CD4-positive, alpha-beta memory T cell (primary cell): ENCODE data around the gene EPHA7. TPM values are rescaled to one million over a fixed set of nuclear protein-coding genes. Genes with fewer than 3 reads are reported as not detected.

Experiments
- CTCF ChIA-PET: fragments of 350-600 bp; sonication (Branson Sonifier 250); formaldehyde crosslinking; loops from one replicate; lab custom pipeline; 2021; ENCODE audit warnings: inconsistent platforms; ENCODE audit not compliant: partially characterized antibody; lab: Charles Lee
- POLR2A ChIA-PET: fragments of 350-600 bp; sonication (Branson Sonifier 250); formaldehyde crosslinking; loops from one replicate; lab custom pipeline; 2021; ENCODE audit not compliant: partially characterized antibody; lab: Charles Lee
- DNase-seq, 5 donors: peaks; one replicate each; pipeline versions ENCODE4 v3.0.0 to v3.0.0-alpha.2; 2020 to 2022; ENCODE audit warnings: mixed read lengths in 1 of 5
- H3K27ac ChIP-seq: one replicate; pipeline ENCODE4 v1.7.0; 2013; ENCODE audit warnings: low read depth, low read length
- H3K27me3 ChIP-seq: 2 replicates; pipeline ENCODE4 v1.7.0; 2013; ENCODE audit warnings: mild to moderate bottlenecking, low read length, moderate library complexity; ENCODE audit not compliant: insufficient read depth
- H3K36me3 ChIP-seq: 2 replicates; pipeline ENCODE4 v1.7.0; 2013; ENCODE audit warnings: mild to moderate bottlenecking, low read length, moderate library complexity; ENCODE audit not compliant: insufficient read depth
- H3K4me1 ChIP-seq: 2 replicates; pipeline ENCODE4 v1.7.0; 2013; ENCODE audit warnings: mild to moderate bottlenecking, low read length, moderate library complexity; ENCODE audit not compliant: insufficient read depth
- H3K4me3 ChIP-seq, 2 donors: one replicate each; pipeline ENCODE4 v1.7.0; 2013; ENCODE audit warnings: low read length in 2 of 2, mild to moderate bottlenecking in 1 of 2
- H3K9me3 ChIP-seq, 2 donors: one replicate each; pipeline ENCODE4 v1.7.0; 2013; ENCODE audit warnings: low read length in 2 of 2, control low read depth in 1 of 2; ENCODE audit not compliant: control insufficient read depth in 1 of 2
- H3K27ac Mint-ChIP-seq, 7 donors: one replicate each; pipeline ENCODE4 v1.8.0; 2020 to 2021; ENCODE audit warnings: mixed read lengths in 7 of 7, mild to moderate bottlenecking in 6 of 7, inconsistent platforms in 3 of 7, moderate library complexity in 3 of 7
- H3K27me3 Mint-ChIP-seq, 2 donors: one replicate each; pipeline ENCODE4 v1.8.0; 2020 to 2021; ENCODE audit warnings: mixed read lengths in 2 of 2
- H3K36me3 Mint-ChIP-seq, 2 donors: one replicate each; pipeline ENCODE4 v1.8.0; 2020 to 2021; ENCODE audit warnings: mixed read lengths in 2 of 2, inconsistent platforms in 1 of 2, mild to moderate bottlenecking in 1 of 2
- H3K4me1 Mint-ChIP-seq, 4 donors: one replicate each; pipeline ENCODE4 v1.8.0; 2020 to 2021; ENCODE audit warnings: mixed read lengths in 4 of 4, mild to moderate bottlenecking in 1 of 4
- H3K4me3 Mint-ChIP-seq, 8 donors: one replicate each; pipeline ENCODE4 v1.8.0; 2020 to 2021; ENCODE audit warnings: mixed read lengths in 8 of 8, mild to moderate bottlenecking in 7 of 8, moderate library complexity in 6 of 8, inconsistent platforms in 3 of 8
- H3K9me3 Mint-ChIP-seq, 8 donors: one replicate each; pipeline ENCODE4 v1.8.0; 2020 to 2021; ENCODE audit warnings: mixed read lengths in 8 of 8, mild to moderate bottlenecking in 5 of 8, inconsistent platforms in 3 of 8, moderate library complexity in 1 of 8
- intact Hi-C: fragments of 100-400 bp; cut with micrococcal nuclease; formaldehyde crosslinking; loops from one replicate; pipeline ENCODE4 v1.15.1; 2023
- polyA plus RNA-seq, 2 donors: library from polyadenylated mRNA; unstranded; fragments of 300-500 nt; fragmentation: Illumina TruSeq; gene quantifications; one replicate each; pipeline ENCODE4 v1.2.3, GENCODE V29; 2021
- total RNA-seq, 2 experiments: library from RNA; stranded (reverse); gene quantifications; one replicate each; pipeline ENCODE4 v1.2.3, GENCODE V29; 2021

The EPHA7 gene
- total and polyA plus RNA-seq, 4 experiments from 2014 or later, result not detected

DNA sequence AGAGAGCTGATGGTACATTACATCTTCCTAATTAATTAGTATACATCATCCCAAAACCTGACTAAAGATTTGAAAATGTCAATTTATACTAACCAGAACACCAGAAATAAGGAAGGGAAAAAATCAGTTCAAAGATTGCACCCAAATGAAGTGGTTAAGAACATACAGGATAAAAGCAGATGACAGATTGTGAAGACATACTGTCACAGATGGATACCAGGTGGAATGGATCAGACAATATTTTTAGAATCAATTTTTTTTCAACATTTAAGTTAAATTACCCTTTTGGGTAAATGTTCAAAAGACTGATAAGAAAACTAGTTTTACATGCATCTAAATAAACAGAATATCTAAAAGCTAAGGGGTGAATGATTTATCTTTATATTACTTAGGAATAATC lies 47.6 kb downstream of the EPHA7 start:
- Mint-ChIP-seq H3K4me3 (no peak overlapping the region), H3K27me3 (no peaks in the 10 kb centered on the region), H3K36me3 (no peaks in the 10 kb centered on the region), H3K4me1 (no peaks in the 10 kb centered on the region), H3K9me3 (peaks cover 0 to 4% (median 0%) of the 10 kb centered on the region in 8 donors), H3K27ac (no peak overlapping the region)
- Histone ChIP-seq H3K4me1 (no peaks in the 10 kb centered on the region), H3K4me3 (no peak overlapping the region), H3K9me3 (no peaks in the 10 kb centered on the region), H3K27me3 (no peaks in the 10 kb centered on the region), H3K36me3 (no peaks in the 10 kb centered on the region), H3K27ac (no peak overlapping the region)
- POLR2A ChIA-PET, result no interaction called here
- intact Hi-C loops, result no loop called here
- DNase-seq, result no peak
- CTCF ChIA-PET, result no interaction called here

DNA sequence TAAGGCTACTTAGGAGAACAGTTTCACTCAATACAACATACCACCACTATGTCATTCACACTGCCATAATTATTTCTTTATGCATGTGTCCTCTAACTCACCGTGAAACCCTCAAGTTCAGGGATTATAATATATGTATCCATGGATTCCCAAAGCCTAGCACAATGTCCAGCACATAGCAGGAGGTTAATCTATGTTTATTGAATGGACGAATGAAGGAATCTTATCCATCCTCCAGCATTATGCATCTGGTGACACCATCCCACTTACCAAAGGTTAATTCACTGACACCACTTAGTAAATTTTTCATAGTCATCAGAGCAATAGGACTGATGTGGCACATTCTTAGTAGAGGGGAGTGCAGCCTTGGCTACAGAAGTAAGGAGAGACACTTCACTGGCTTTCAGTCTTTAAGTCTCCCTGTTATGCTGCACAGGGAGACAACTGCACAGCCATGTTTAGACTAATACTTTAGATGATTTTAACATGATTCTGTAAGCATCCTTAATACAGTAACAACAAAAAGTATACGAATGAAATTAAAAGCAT lies 49.7 kb downstream of the EPHA7 start:
- Mint-ChIP-seq H3K4me1 (no peaks in the 10 kb centered on the region), H3K9me3 (peaks cover 0 to 4% (median 0%) of the 10 kb centered on the region in 8 donors), H3K27me3 (no peaks in the 10 kb centered on the region), H3K27ac (no peak overlapping the region), H3K36me3 (no peaks in the 10 kb centered on the region), H3K4me3 (no peak overlapping the region)
- Histone ChIP-seq H3K36me3 (no peaks in the 10 kb centered on the region), H3K27ac (no peak overlapping the region), H3K9me3 (no peaks in the 10 kb centered on the region), H3K27me3 (no peaks in the 10 kb centered on the region), H3K4me3 (no peak overlapping the region), H3K4me1 (no peaks in the 10 kb centered on the region)
- DNase-seq, result no peak
- ChIA-PET POLR2A (no interaction called here), CTCF (no interaction called here)
- intact Hi-C loops, result no loop called here

DNA sequence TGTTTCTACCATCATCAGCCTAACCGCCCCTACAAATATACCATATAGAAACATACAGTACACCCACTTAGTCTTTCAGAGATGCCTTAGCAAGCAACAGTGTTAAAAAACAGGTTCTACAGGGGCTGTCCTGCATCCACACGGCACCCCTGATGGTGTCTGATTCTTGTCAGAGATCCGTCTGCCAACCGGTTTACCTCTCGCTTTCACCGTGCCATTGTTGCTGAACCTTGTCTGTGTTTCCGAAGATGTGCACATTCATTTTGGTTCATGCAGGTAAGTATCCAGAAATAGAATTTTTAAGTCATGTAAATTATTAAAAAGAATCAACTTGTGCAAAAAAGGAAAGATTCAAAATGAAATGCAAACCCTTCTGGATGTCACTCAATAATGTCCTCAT lies 52.9 kb downstream of the EPHA7 start:
- no peaks in the 10 kb centered on the region for H3K36me3 ChIP-seq
- no peaks in the 10 kb centered on the region for H3K4me1 ChIP-seq
- H3K4me3 ChIP-seq, result no peak overlapping the region
- Mint-ChIP-seq H3K27me3 (no peaks in the 10 kb centered on the region), H3K36me3 (no peaks in the 10 kb centered on the region), H3K27ac (no peak overlapping the region), H3K4me1 (no peaks in the 10 kb centered on the region), H3K4me3 (no peak overlapping the region), H3K9me3 (peaks cover 0 to 4% (median 0%) of the 10 kb centered on the region in 8 donors)
- no peaks in the 10 kb centered on the region for H3K27me3 ChIP-seq
- intact Hi-C loops, result no loop called here
- DNase-seq, result no peak
- CTCF ChIA-PET, result no interaction called here
- H3K9me3 ChIP-seq, result no peaks in the 10 kb centered on the region
- no peak overlapping the region for H3K27ac ChIP-seq
- POLR2A ChIA-PET, result no interaction called here

DNA sequence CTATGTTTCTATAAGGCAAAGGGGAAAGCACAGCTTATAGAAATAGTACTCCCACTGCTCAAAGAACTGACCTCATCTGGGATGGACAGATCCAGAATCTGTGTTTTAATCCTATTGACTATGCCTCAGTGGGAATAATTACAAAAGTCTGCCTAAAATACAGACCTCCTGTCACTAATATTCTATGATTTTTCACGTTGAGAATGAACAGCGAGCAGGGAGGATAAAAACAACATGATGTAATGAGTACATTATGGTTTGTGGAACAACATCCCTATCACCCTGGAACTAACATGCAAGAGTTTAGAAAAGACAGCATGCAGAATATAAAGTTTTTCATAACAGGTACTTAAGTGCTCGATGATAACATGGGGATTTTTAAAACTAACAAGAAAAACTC lies 53.9 kb downstream of the EPHA7 start:
- H3K27ac ChIP-seq, result no peak overlapping the region
- H3K27me3 ChIP-seq, result no peaks in the 10 kb centered on the region
- ChIA-PET CTCF (no interaction called here), POLR2A (no interaction called here)
- intact Hi-C loops, result no loop called here
- H3K36me3 ChIP-seq, result no peaks in the 10 kb centered on the region
- no peaks in the 10 kb centered on the region for H3K4me1 ChIP-seq
- H3K4me3 Mint-ChIP-seq, result no peak overlapping the region
- no peak overlapping the region for H3K4me3 ChIP-seq
- no peaks in the 10 kb centered on the region for H3K4me1 Mint-ChIP-seq
- no peaks in the 10 kb centered on the region for H3K36me3 Mint-ChIP-seq
- no peak for DNase-seq
- peaks cover 0 to 2% (median 0%) of the 10 kb centered on the region in 8 donors for H3K9me3 Mint-ChIP-seq
- no peaks in the 10 kb centered on the region for H3K9me3 ChIP-seq
- no peaks in the 10 kb centered on the region for H3K27me3 Mint-ChIP-seq
- no peak overlapping the region for H3K27ac Mint-ChIP-seq

DNA sequence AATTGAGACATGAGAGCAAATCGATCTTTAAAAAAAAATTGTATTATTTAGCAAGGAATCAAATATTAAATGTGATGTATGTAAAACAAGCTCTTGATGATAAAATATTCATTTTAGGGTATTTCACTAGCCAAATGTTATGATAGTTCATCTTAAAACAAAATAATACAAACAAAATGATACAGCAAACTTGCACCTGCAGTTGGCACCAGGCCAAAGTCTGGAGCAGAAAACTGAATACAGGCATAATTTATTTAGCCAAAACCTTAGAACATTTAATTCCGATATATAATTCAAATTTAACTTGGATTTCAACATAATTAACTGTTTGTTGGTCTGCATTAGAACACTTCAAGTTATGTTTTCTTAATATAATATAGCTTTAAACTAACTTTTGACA lies 60.9 kb downstream of the EPHA7 start:
- H3K27me3 Mint-ChIP-seq, result no peaks in the 10 kb centered on the region
- H3K4me3 Mint-ChIP-seq, result no peak overlapping the region
- Histone ChIP-seq H3K27me3 (no peaks in the 10 kb centered on the region), H3K27ac (no peak overlapping the region), H3K4me3 (no peak overlapping the region), H3K4me1 (no peaks in the 10 kb centered on the region), H3K36me3 (no peaks in the 10 kb centered on the region), H3K9me3 (no peaks in the 10 kb centered on the region)
- H3K27ac Mint-ChIP-seq, result no peak overlapping the region
- ChIA-PET CTCF (no interaction called here), POLR2A (no interaction called here)
- no peak for DNase-seq
- H3K4me1 Mint-ChIP-seq, result no peaks in the 10 kb centered on the region
- peaks cover 0 to 5% (median under 1%) of the 10 kb centered on the region in 8 donors for H3K9me3 Mint-ChIP-seq
- intact Hi-C loops, result no loop called here
- H3K36me3 Mint-ChIP-seq, result no peaks in the 10 kb centered on the region

DNA sequence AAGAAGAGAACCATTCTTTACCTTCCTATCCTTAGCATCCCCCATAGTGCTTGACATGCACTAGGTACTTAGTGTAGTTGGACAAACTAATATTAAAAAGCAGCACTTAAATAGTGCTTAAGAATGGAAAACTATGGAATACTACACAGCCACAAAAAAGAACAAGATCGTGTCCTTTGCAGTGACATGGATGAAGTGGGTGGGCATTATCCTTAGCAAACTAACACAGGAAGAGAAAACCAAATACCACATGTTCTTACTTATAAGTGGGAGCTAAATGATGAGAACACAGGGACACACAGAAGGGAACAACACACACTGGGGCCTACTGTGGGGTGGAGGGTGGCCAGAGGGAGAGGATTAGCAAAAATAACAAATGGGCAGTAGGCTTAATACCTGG lies 66.8 kb downstream of the EPHA7 start:
- no peaks in the 10 kb centered on the region for H3K4me1 Mint-ChIP-seq
- H3K27me3 ChIP-seq, result no peaks in the 10 kb centered on the region
- no peaks in the 10 kb centered on the region for H3K4me1 ChIP-seq
- no peak overlapping the region for H3K4me3 ChIP-seq
- ChIA-PET POLR2A (no interaction called here), CTCF (no interaction called here)
- no peaks in the 10 kb centered on the region for H3K36me3 ChIP-seq
- intact Hi-C loops, result no loop called here
- H3K27ac Mint-ChIP-seq, result no peak overlapping the region
- peaks cover 0 to 8% (median 3%) of the 10 kb centered on the region in 8 donors for H3K9me3 Mint-ChIP-seq
- H3K36me3 Mint-ChIP-seq, result no peaks in the 10 kb centered on the region
- no peak for DNase-seq
- H3K27me3 Mint-ChIP-seq, result no peaks in the 10 kb centered on the region
- H3K4me3 Mint-ChIP-seq, result no peak overlapping the region
- H3K27ac ChIP-seq, result no peak overlapping the region
- no peaks in the 10 kb centered on the region for H3K9me3 ChIP-seq

DNA sequence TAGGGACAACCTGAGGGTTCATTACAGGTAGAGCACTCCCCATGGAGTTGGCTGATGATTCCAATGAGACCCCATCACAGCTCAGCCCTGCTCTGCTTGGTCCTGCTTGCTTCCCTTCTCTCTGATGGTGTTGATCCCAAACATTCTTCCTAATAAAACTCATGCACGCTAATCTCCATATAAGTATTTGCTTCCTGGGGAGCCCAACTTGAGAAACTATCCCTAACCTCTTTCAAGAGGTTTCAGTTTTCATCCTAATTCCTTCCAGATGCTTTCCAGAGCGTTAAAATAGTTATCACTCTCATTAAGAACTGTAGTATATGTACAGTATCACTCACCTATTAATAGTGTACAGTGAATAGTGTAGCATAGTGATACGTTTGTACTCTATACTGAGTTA lies 68.1 kb downstream of the EPHA7 start:
- H3K27ac ChIP-seq, result no peak overlapping the region
- H3K27me3 ChIP-seq, result no peaks in the 10 kb centered on the region
- H3K4me3 Mint-ChIP-seq, result no peak overlapping the region
- no peak for DNase-seq
- H3K4me1 ChIP-seq, result no peaks in the 10 kb centered on the region
- peaks cover 0 to 8% (median 2%) of the 10 kb centered on the region in 8 donors for H3K9me3 Mint-ChIP-seq
- H3K36me3 Mint-ChIP-seq, result no peaks in the 10 kb centered on the region
- H3K36me3 ChIP-seq, result no peaks in the 10 kb centered on the region
- no peaks in the 10 kb centered on the region for H3K9me3 ChIP-seq
- H3K27me3 Mint-ChIP-seq, result no peaks in the 10 kb centered on the region
- CTCF ChIA-PET, result no interaction called here
- no peak overlapping the region for H3K27ac Mint-ChIP-seq
- no peak overlapping the region for H3K4me3 ChIP-seq
- POLR2A ChIA-PET, result no interaction called here
- H3K4me1 Mint-ChIP-seq, result no peaks in the 10 kb centered on the region
- intact Hi-C loops, result no loop called here

DNA sequence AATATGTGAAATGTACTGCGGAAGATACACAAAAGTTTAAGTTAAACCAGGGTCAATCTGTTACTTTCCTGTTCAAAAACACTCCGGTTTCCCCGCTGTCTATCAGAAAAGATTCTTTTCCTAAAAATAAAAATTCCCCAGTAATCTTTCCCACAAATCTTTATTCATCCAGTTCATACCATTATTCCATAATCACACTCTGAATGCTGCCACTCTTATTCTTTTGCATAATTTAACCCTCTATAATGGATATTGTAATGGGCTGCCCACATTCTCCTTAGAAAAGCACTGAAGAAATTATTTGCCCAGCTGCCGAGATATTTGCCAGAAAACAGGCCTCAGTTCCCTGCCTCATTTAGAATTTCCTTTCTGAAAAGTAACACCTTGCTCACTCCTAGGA lies 68.6 kb downstream of the EPHA7 start:
- DNase-seq, result no peak
- Histone ChIP-seq H3K27me3 (no peaks in the 10 kb centered on the region), H3K36me3 (no peaks in the 10 kb centered on the region), H3K4me3 (no peak overlapping the region), H3K9me3 (no peaks in the 10 kb centered on the region), H3K4me1 (no peaks in the 10 kb centered on the region), H3K27ac (no peak overlapping the region)
- peaks cover 0 to 8% (median 2%) of the 10 kb centered on the region in 8 donors for H3K9me3 Mint-ChIP-seq
- H3K27me3 Mint-ChIP-seq, result no peaks in the 10 kb centered on the region
- no peak overlapping the region for H3K4me3 Mint-ChIP-seq
- no peaks in the 10 kb centered on the region for H3K4me1 Mint-ChIP-seq
- intact Hi-C loops, result no loop called here
- no peak overlapping the region for H3K27ac Mint-ChIP-seq
- no peaks in the 10 kb centered on the region for H3K36me3 Mint-ChIP-seq
- CTCF ChIA-PET, result no interaction called here
- POLR2A ChIA-PET, result interaction anchor here (0.6 kb wide), 1 partner anchor 432 kb away, joined by 3 read pairs; no protein-coding TSS in a partner anchor
